Adrenal gland (tissue), 12 donors: ENCODE results near the gene SGK2. TPM values are rescaled to one million over a fixed set of nuclear protein-coding genes. Genes with fewer than 3 reads are reported as not detected.
"Not testable (repeated sequence)": the region's sequence is repeated elsewhere in the genome, so short reads cannot be mapped to it uniquely, and the experiment has no call there.

ENCODE experiments used
- DNase-seq, 7 donors: peaks; one replicate each; pipeline ENCODE4 v3.0.0-alpha.2; 2019 to 2020
- H3K27ac ChIP-seq, 5 donors: fragments of 200-600 bp; sonication (generic) in 4 of 5; 1 replicate in 3 of 5; 2 replicates in 2 of 5; pipeline versions ENCODE4 v1.5.1 to v1.8.0; 2016 to 2020; ENCODE audit warnings: mild to moderate bottlenecking in 1 of 5
- H3K27me3 ChIP-seq: fragments of 200-600 bp; 2 replicates; pipeline ENCODE4 v1.8.0; 2021
- H3K36me3 ChIP-seq, 2 donors: fragments of 200-600 bp; replicated peaks in 1 of 2; 1 replicate in 1 of 2; 2 replicates in 1 of 2; pipeline versions ENCODE4 v1.5.1 to v1.8.0; 2018 to 2022
- H3K4me1 ChIP-seq, 2 donors: fragments of 200-600 bp; replicated peaks in 1 of 2; 1 replicate in 1 of 2; 2 replicates in 1 of 2; pipeline versions ENCODE4 v1.5.1 to v1.8.0; 2018 to 2021
- H3K4me3 ChIP-seq, 4 donors: fragments of 200-600 bp; sonication (generic) in 3 of 4; one replicate each; pipeline ENCODE4 v1.5.1; 2016 to 2018
- H3K9me3 ChIP-seq, 3 donors: fragments of 200-600 bp; sonication (generic) in 1 of 3; replicated peaks in 1 of 3; 1 replicate in 2 of 3; 2 replicates in 1 of 3; pipeline versions ENCODE4 v1.5.1 to v1.8.0; 2016 to 2021
- CTCF ChIP-seq, 6 experiments: fragments of 450-650 bp in 4 of 6; fragments of 200-600 bp in 2 of 6; sonication (generic) in 1 of 6; IDR thresholded peaks; 1 replicate in 5 of 6; 2 replicates in 1 of 6; pipeline versions ENCODE4 v1.5.1 to v1.8.0; 2016 to 2021; ENCODE audit warnings: antibody characterized with exemption in 6 of 6, mild to moderate bottlenecking in 2 of 6, moderate library complexity in 1 of 6
- POLR2A ChIP-seq, 2 donors: fragments of 450-650 bp; IDR thresholded peaks; one replicate each; pipeline ENCODE4 v1.6.1; 2017; ENCODE audit warnings: antibody characterized with exemption in 2 of 2, mild to moderate bottlenecking in 2 of 2, moderate library complexity in 1 of 2
- WGBS, 4 donors: extraction: QIAGEN DNeasy Blood & Tissue Kit in 2 of 4; methylation state at CpG; one replicate each; pipeline versions ENCODE4 v1.1.5 to v1.1.7; 2013 to 2017; 5-methylcytosine and 5-hydroxymethylcytosine counted together
- intact Hi-C, 2 donors: fragments of 100-400 bp; cut with DNase I; formaldehyde crosslinking; loops; one replicate each; pipeline versions ENCODE4 v1.14.1 to v1.15.0; 2022 to 2023
- polyA plus RNA-seq, 3 donors: library from polyadenylated mRNA; stranded (reverse); fragments of 200-250 nt in 2 of 3; fragments of 350-450 nt in 1 of 3; fragmentation: Illumina TruSeq in 1 of 3; extraction: RNeasy Lipid Tissue Mini Kit (QIAGEN cat#74804) in 1 of 3; gene quantifications; one replicate each; pipeline ENCODE4 v1.2.3, GENCODE V29; 2013 to 2014
- total RNA-seq, 9 donors: library from RNA; depleted of rRNA in 4 of 9; stranded (reverse); fragments of >200 nt in 4 of 9; fragments of 120-200 nt in 1 of 9; fragmentation: NEBNext Ultra II Directional in 1 of 9; extraction: Animal tissue kit (Norgen Biotek cat#: 25700) in 1 of 9; gene quantifications; one replicate each; pipeline versions ENCODE4 v1.1.0 to v1.2.4, GENCODE V29; 2013 to 2023
- donor health status: healthy with polysubstance abuse.
- donor health status: Bipolar disorder and iron deficiency.
- donor health status: DM: yes; HTN: yes; CAD: no.
- donor health status: DM: no; HTN: no; CAD: no.
- donor health status: DM: no; HTN: no; CAD: no.
- donor health status: DM: yes; HTN: yes; CAD: no.

SGK2 gene
- total and polyA plus RNA-seq, 12 donors = 0.38 to 4.9 (median 1.3) TPM; not detected in 2

GRCh38 chr20:43590392-43591303, 31.8 kb downstream of the SGK2 start, which contains the start of gene IFT52:
Gene IFT52, plus strand, starts transcription at chr20:43590937. Its CDS starts 3,762 bp downstream, at chr20:43594699.
- Histone ChIP-seq H3K27me3 (no peaks in the 10 kb centered on the region), H3K4me1 (peaks cover 5 to 18% of the 10 kb centered on the region in 2 donors), H3K4me3 (peak within 1 kb of the TSS in 3 of 4 donors; percentile 44 to 95 (median 49)), H3K27ac (peak within 1 kb of the TSS in 4 of 5 donors; percentile 60 to 92 (median 74)), H3K9me3 (no peaks in the 10 kb centered on the region), H3K36me3 (peaks cover 0 to 13% of the 10 kb centered on the region in 2 donors)
- TF ChIP-seq CTCF (IDR thresholded peaks at IDR 0.05) (no peak), POLR2A (IDR thresholded peaks at IDR 0.05) (peak in 1 of 2 donors; percentile 54)
- intact Hi-C loops = no loop called here
- WGBS, 4 donors = 0 to 2% (median 0%) methylated on average over 25 to 68 of the region's 68 CpGs
- peak; percentile 91 to 97 (median 95) for DNase-seq

GRCh38 chr20:43601960-43602359, 43.1 kb downstream of the SGK2 start:
- 83 to 92% (median 88%) methylated on average over 8 of the region's 8 CpGs for WGBS, 4 donors
- DNase-seq, H3K27ac ChIP-seq, H3K4me1 ChIP-seq, H3K4me3 ChIP-seq, H3K9me3 ChIP-seq, H3K27me3 ChIP-seq, intact Hi-C loops: not testable (repeated sequence)
- H3K36me3 ChIP-seq = peaks cover 0 to 48% of the 10 kb centered on the region in 2 donors

GRCh38 chr20:43603124-43603523, 44.3 kb downstream of the SGK2 start:
- TF ChIP-seq CTCF (IDR thresholded peaks at IDR 0.05) (no peak), POLR2A (IDR thresholded peaks at IDR 0.05) (no peak)
- H3K4me1 ChIP-seq = no peaks in the 10 kb centered on the region
- no peaks in the 10 kb centered on the region for H3K27me3 ChIP-seq
- H3K4me3 ChIP-seq = no peak overlapping the region
- 39 to 59% (median 56%) methylated on average over 1 of the region's 1 CpG for WGBS, 4 donors
- peaks cover 0 to 36% of the 10 kb centered on the region in 2 donors for H3K36me3 ChIP-seq
- DNase-seq = no peak
- H3K27ac ChIP-seq = no peak overlapping the region
- no peaks in the 10 kb centered on the region for H3K9me3 ChIP-seq
- intact Hi-C loops = no loop called here

- H3K4me3 ChIP-seq = no peak overlapping the region
- intact Hi-C loops = no loop called here
- H3K27me3 ChIP-seq = no peaks in the 10 kb centered on the region
- H3K4me1 ChIP-seq = no peaks in the 10 kb centered on the region
- peaks cover 0 to 19% of the 10 kb centered on the region in 2 donors for H3K36me3 ChIP-seq
- TF ChIP-seq POLR2A (IDR thresholded peaks at IDR 0.05) = no peak
- TF ChIP-seq CTCF (IDR thresholded peaks at IDR 0.05) = no peak
- no peak for DNase-seq
- H3K27ac ChIP-seq = no peak overlapping the region
- WGBS, 4 donors = 95 to 98% (median 96%) methylated on average over 9 of the region's 9 CpGs
- H3K9me3 ChIP-seq = no peaks in the 10 kb centered on the region
Measured at GRCh38 chr20:43605715-43606114, 46.9 kb downstream of the SGK2 start.

GRCh38 chr20:43607278-43607677, 48.5 kb downstream of the SGK2 start:
- H3K4me1 ChIP-seq, H3K9me3 ChIP-seq, H3K4me3 ChIP-seq, H3K27ac ChIP-seq, H3K27me3 ChIP-seq, intact Hi-C loops, DNase-seq: not testable (repeated sequence)
- peaks cover 0 to 19% of the 10 kb centered on the region in 2 donors for H3K36me3 ChIP-seq
- 93 to 100% (median 97%) methylated on average over 7 to 26 of the region's 30 CpGs for WGBS, 4 donors
